Ishikawa (cell line): ENCODE data around the gene ZNF248.

Experiments
- NFIC ChIP-seq: IDR thresholded peaks from 2 replicates; pipeline ENCODE4 v1.6.1; 2012
- RAD21 ChIP-seq: IDR thresholded peaks from 2 replicates; pipeline ENCODE4 v1.6.1; 2012; ENCODE audit warnings: low read depth
- REST ChIP-seq: IDR thresholded peaks from 2 replicates; pipeline ENCODE4 v1.6.1; 2012; ENCODE audit warnings: low read depth, mild to moderate bottlenecking
- TAF1 ChIP-seq: IDR thresholded peaks from 2 replicates; pipeline ENCODE4 v1.6.1; 2012; ENCODE audit warnings: low read depth, mild to moderate bottlenecking
- TCF12 ChIP-seq: IDR thresholded peaks from 2 replicates; pipeline ENCODE4 v1.6.1; 2012; ENCODE audit warnings: low read depth
- YY1 ChIP-seq: IDR thresholded peaks from 2 replicates; pipeline ENCODE4 v1.6.1; 2012; ENCODE audit warnings: low read depth
- ZBTB7A ChIP-seq: IDR thresholded peaks from 2 replicates; pipeline ENCODE4 v1.6.1; 2012; ENCODE audit warnings: low read depth
- TF ChIP-seq, protein P1 (sequence below): IDR thresholded peaks from 2 replicates; pipeline ENCODE4 v1.6.1; 2012

DNA sequence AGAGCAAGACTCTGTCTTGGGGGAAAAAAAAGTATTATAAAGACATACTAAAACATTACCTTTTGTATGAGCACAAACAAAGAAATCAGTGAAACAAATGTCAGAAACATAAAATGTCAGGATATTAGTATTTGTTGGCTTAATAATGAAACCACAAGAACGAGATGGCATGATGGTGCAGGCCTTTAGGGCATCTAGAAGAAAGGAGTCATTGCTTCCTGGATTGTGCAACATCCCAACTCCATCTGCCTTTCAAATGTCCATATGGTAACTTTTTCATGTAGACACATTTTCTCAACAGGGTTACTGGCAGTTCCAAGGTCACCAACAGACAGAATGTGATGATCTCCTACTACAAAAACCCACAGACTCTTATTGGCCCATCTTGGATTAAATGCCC lies 96.6 kb downstream of the ZNF248 start:
- TF ChIP-seq RAD21 (no peak), TAF1 (no peak), YY1 (no peak), TCF12 (no peak), ZBTB7A (no peak), REST (no peak), NFIC (no peak)
- TF ChIP-seq, protein P1, sequence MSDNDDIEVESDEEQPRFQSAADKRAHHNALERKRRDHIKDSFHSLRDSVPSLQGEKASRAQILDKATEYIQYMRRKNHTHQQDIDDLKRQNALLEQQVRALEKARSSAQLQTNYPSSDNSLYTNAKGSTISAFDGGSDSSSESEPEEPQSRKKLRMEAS: no peak
